Keratinocyte (primary cell): ENCODE measurements around the gene HIRA. TPM values are rescaled to one million over a fixed set of nuclear protein-coding genes. Genes with fewer than 3 reads are reported as not detected.
"Not testable (repeated sequence)": the region's sequence is repeated elsewhere in the genome, so short reads cannot be mapped to it uniquely, and the experiment has no call there.

ENCODE experiments used
- DNase-seq: peaks from one replicate; pipeline ENCODE4 v3.0.0-alpha.2; 2011; ENCODE audit warnings: low read depth, missing footprints, low spot score
- FAIRE-seq: peaks from 2 replicates; lab custom pipeline; 2011; peaks lifted over from hg19 to GRCh38; lab: Jason Lieb, UNC
- H2AFZ ChIP-seq: 2 replicates; pipeline ENCODE4 v1.6.0; 2012; ENCODE audit warnings: low read length, control low read depth, inconsistent platforms; ENCODE audit not compliant: control insufficient read depth
- H3K27ac ChIP-seq: 2 replicates; pipeline ENCODE4 v1.5.1; 2011; ENCODE audit warnings: low read length; ENCODE audit not compliant: control insufficient read depth, insufficient read depth
- H3K27me3 ChIP-seq: 3 replicates; pipeline ENCODE4 v1.6.0; 2011; ENCODE audit warnings: low read length; ENCODE audit not compliant: control insufficient read depth, insufficient read depth; ENCODE audit errors: extremely low read depth
- H3K36me3 ChIP-seq, 2 experiments: 2 replicates in 1 of 2; 3 replicates in 1 of 2; pipeline ENCODE4 v1.5.1; 2011; ENCODE audit warnings: low read length in 2 of 2, mild to moderate bottlenecking in 1 of 2; ENCODE audit not compliant: control insufficient read depth in 2 of 2, insufficient read depth in 2 of 2; ENCODE audit errors: extremely low read depth in 1 of 2
- H3K4me1 ChIP-seq: 3 replicates; pipeline ENCODE4 v1.5.1; 2011; ENCODE audit warnings: low read length; ENCODE audit not compliant: control insufficient read depth, insufficient read depth; ENCODE audit errors: extremely low read depth
- H3K4me2 ChIP-seq: 3 replicates; pipeline ENCODE4 v1.6.0; 2011; ENCODE audit warnings: low read depth, low read length; ENCODE audit not compliant: control insufficient read depth, insufficient read depth; ENCODE audit errors: extremely low read depth
- H3K4me3 ChIP-seq, 3 experiments: fragments of 200-600 bp in 1 of 3; sonication (generic) in 1 of 3; 2 replicates in 2 of 3; 3 replicates in 1 of 3; pipeline ENCODE4 v1.5.1; 2011 to 2016; ENCODE audit warnings: low read length in 3 of 3, mild to moderate bottlenecking in 3 of 3, control low read depth in 2 of 3, inconsistent platforms in 1 of 3, low read depth in 1 of 3, mixed read lengths in 1 of 3, mixed run types in 1 of 3, moderate library complexity in 1 of 3; ENCODE audit not compliant: control insufficient read depth in 2 of 3, insufficient read depth in 2 of 3; ENCODE audit errors: extremely low read depth in 1 of 3
- H3K79me2 ChIP-seq: 2 replicates; pipeline ENCODE4 v1.6.0; 2012; ENCODE audit warnings: low read length; ENCODE audit not compliant: control insufficient read depth, insufficient read depth
- H3K9ac ChIP-seq: 3 replicates; pipeline ENCODE4 v1.6.0; 2011; ENCODE audit warnings: low read length; ENCODE audit not compliant: control insufficient read depth, insufficient read depth; ENCODE audit errors: extremely low read depth
- H3K9me1 ChIP-seq: 3 replicates; pipeline ENCODE4 v1.6.0; 2011; ENCODE audit warnings: low read length; ENCODE audit not compliant: control insufficient read depth, insufficient read depth; ENCODE audit errors: extremely low read depth
- H3K9me3 ChIP-seq: 2 replicates; pipeline ENCODE4 v1.5.1; 2012; ENCODE audit warnings: low read depth, low read length; ENCODE audit not compliant: control insufficient read depth
- H4K20me1 ChIP-seq: 3 replicates; pipeline ENCODE4 v1.6.0; 2011; ENCODE audit warnings: low read length; ENCODE audit not compliant: control insufficient read depth, insufficient read depth; ENCODE audit errors: extremely low read depth
- CTCF ChIP-seq, 3 experiments: IDR thresholded peaks in 1 of 3; conservative IDR thresholded peaks in 1 of 3; optimal IDR thresholded peaks in 1 of 3; 2 replicates in 2 of 3; 3 replicates in 1 of 3; pipeline versions ENCODE3 to v1.5.1; 2011; ENCODE audit warnings: low read length in 3 of 3, mild to moderate bottlenecking in 3 of 3, moderate library complexity in 2 of 3, control low read depth in 1 of 3, inconsistent platforms in 1 of 3; ENCODE audit not compliant: insufficient read depth in 2 of 3; ENCODE audit errors: extremely low read depth in 1 of 3
- EZH2 ChIP-seq: IDR thresholded peaks from one replicate; pipeline ENCODE4 v1.6.1; 2012; ENCODE audit warnings: inconsistent platforms, mild to moderate bottlenecking, low read length, moderate library complexity
- dilution Hi-C: fragments of 300-500 bp; cut with MboI; formaldehyde crosslinking; loops from one replicate; pipeline ENCODE4 v1.7.0; 2020; ENCODE audit warnings: low sequenced_read_pairs; ENCODE audit not compliant: extremely low pct_ligation_motif_present
- polyA plus RNA-seq, 5 experiments: library from polyadenylated mRNA; depleted of rRNA in 3 of 5; stranded (reverse) in 3 of 5; stranded (forward) in 1 of 5; unstranded in 1 of 5; fragments of >200 nt; gene quantifications; 1 replicate in 1 of 5; 2 replicates in 3 of 5; 3 replicates in 1 of 5; pipeline versions ENCODE4 v1.2.1 to v1.2.3, GENCODE V29; 2011 to 2012; ENCODE audit warnings: missing spikeins in 2 of 5, low read depth in 1 of 5, low replicate concordance in 1 of 5

HIRA gene
- polyA plus RNA-seq, 1 donor (not counting 4 experiments of a cell fraction or from before 2014, with no cell fraction given), result 16.7 TPM

- Histone ChIP-seq H3K9ac (no peak overlapping the region), H3K4me1 (no peaks in the 10 kb centered on the region), H3K27ac (no peak overlapping the region), H3K36me3 (peaks cover 12 to 23% of the 10 kb centered on the region in 2 experiments), H3K4me2 (no peak overlapping the region), H3K4me3 (no peak overlapping the region), H3K79me2 (no peaks in the 10 kb centered on the region), H3K27me3 (no peaks in the 10 kb centered on the region), H3K9me3 (no peaks in the 10 kb centered on the region), H2AFZ (no peak overlapping the region), H3K9me1 (no peaks in the 10 kb centered on the region), H4K20me1 (no peaks in the 10 kb centered on the region)
- DNase-seq, result no peak
- FAIRE-seq, result no peak
- dilution Hi-C loops, result no loop called here
- TF ChIP-seq CTCF (optimal IDR thresholded peaks at IDR 0.05 in 1 of 3, IDR thresholded peaks at IDR 0.05 in 1 of 3, conservative IDR thresholded peaks at IDR 0.05 in 1 of 3; ENCODE audit: extremely low read depth in 1 of 3, insufficient read depth in 2 of 3, low read length in 3 of 3) (no peak), EZH2 (no peak)
These were observed 63.7 kb downstream of the HIRA start for GRCh38 chr22:19367763-19368367.

- H3K9ac ChIP-seq, H2AFZ ChIP-seq, H3K9me3 ChIP-seq, FAIRE-seq, dilution Hi-C loops, H3K4me1 ChIP-seq, H3K4me2 ChIP-seq, H3K27me3 ChIP-seq, H3K9me1 ChIP-seq, DNase-seq, H4K20me1 ChIP-seq, H3K4me3 ChIP-seq, H3K79me2 ChIP-seq, H3K27ac ChIP-seq: not testable (repeated sequence)
- H3K36me3 ChIP-seq, result peaks cover 30 to 32% of the 10 kb centered on the region in 2 experiments
These were observed 68.0 kb downstream of the HIRA start for GRCh38 chr22:19363541-19363940.
